ENCODE results near the gene CEP85L. TPM values are rescaled to one million over a fixed set of nuclear protein-coding genes. Genes with fewer than 3 reads are reported as not detected.
A peak's percentile ranks its signal among the peaks of the same experiment; 100 is the strongest.

Gene CEP85L
- total and polyA plus RNA-seq, 2 of the 13 experiments (the other 11 are each of a cell fraction or from before 2014, with no cell fraction given), result 0.44 to 1.7 TPM

DNA sequence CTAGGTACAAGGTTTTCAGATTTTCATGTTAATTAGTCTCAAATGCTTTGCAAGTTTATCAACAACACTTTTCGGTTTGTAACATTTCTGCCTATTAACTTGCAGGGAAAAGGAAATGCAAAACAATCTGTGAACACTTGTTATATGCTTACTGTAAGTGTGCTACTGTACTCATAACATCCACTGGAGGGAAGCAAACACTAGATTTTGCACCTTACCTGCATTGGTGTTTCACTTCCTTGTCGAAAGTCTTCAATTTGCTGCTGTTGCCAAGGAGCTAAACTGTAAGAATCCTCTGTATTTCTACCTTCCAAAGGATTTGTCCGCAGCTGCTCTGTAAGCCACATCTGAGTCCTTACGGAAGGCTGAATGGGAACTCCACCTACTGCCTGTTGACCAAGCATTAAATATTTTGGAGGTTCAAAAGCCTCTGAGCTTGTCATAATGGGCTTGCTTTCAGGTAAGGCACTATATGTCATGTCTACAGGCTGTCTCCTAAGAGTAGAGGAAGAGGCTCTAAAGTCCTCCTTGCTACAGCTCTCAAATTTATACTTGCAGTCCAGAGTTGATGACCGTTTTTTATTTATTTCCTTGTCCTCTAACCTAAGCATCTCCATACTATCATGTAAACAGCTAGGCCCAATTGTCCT is 86.0 kb downstream of the CEP85L start (continued):
- TF ChIP-seq, protein P1, sequence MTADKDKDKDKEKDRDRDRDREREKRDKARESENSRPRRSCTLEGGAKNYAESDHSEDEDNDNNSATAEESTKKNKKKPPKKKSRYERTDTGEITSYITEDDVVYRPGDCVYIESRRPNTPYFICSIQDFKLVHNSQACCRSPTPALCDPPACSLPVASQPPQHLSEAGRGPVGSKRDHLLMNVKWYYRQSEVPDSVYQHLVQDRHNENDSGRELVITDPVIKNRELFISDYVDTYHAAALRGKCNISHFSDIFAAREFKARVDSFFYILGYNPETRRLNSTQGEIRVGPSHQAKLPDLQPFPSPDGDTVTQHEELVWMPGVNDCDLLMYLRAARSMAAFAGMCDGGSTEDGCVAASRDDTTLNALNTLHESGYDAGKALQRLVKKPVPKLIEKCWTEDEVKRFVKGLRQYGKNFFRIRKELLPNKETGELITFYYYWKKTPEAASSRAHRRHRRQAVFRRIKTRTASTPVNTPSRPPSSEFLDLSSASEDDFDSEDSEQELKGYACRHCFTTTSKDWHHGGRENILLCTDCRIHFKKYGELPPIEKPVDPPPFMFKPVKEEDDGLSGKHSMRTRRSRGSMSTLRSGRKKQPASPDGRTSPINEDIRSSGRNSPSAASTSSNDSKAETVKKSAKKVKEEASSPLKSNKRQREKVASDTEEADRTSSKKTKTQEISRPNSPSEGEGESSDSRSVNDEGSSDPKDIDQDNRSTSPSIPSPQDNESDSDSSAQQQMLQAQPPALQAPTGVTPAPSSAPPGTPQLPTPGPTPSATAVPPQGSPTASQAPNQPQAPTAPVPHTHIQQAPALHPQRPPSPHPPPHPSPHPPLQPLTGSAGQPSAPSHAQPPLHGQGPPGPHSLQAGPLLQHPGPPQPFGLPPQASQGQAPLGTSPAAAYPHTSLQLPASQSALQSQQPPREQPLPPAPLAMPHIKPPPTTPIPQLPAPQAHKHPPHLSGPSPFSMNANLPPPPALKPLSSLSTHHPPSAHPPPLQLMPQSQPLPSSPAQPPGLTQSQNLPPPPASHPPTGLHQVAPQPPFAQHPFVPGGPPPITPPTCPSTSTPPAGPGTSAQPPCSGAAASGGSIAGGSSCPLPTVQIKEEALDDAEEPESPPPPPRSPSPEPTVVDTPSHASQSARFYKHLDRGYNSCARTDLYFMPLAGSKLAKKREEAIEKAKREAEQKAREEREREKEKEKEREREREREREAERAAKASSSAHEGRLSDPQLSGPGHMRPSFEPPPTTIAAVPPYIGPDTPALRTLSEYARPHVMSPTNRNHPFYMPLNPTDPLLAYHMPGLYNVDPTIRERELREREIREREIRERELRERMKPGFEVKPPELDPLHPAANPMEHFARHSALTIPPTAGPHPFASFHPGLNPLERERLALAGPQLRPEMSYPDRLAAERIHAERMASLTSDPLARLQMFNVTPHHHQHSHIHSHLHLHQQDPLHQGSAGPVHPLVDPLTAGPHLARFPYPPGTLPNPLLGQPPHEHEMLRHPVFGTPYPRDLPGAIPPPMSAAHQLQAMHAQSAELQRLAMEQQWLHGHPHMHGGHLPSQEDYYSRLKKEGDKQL (CRISPR knock-in tag; IDR thresholded peaks at IDR 0.05; ENCODE audit: low read depth), result no peak
- TF ChIP-seq, protein P2, sequence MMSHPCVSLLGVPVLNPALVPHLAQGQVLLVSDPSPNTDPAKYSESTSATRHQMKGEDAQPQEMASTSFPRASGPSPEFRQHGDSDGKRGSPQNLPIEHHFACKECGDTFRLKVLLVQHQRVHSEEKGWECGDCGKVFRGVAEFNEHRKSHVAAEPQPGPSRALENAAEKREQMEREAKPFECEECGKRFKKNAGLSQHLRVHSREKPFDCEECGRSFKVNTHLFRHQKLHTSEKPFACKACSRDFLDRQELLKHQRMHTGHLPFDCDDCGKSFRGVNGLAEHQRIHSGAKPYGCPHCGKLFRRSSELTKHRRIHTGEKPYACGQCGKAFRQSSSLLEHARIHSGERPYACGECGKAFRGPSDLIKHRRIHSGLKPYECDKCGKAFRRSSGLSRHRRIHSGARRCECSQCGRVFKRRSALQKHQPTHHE (CRISPR knock-in tag; IDR thresholded peaks at IDR 0.05; ENCODE audit: borderline replicate concordance), result no peak
- TF ChIP-seq PCBP2 (optimal IDR thresholded peaks at IDR 0.05; ENCODE audit: low read depth, low read length, poor library complexity, severe bottlenecking), result no peak
- TF ChIP-seq ATF2 (CRISPR knock-in tag; IDR thresholded peaks at IDR 0.05), result no peak
- TF ChIP-seq HHEX (CRISPR knock-in tag; IDR thresholded peaks at IDR 0.05), result no peak
- TF ChIP-seq TARDBP (CRISPR knock-in tag; IDR thresholded peaks at IDR 0.05), result no peak
- TF ChIP-seq ZNF124 (CRISPR knock-in tag; IDR thresholded peaks at IDR 0.05), result no peak
- no peak for TF ChIP-seq RXRB (CRISPR knock-in tag; IDR thresholded peaks at IDR 0.05; ENCODE audit: borderline replicate concordance)
- TF ChIP-seq SRY (CRISPR knock-in tag; IDR thresholded peaks at IDR 0.05), result no peak
- TF ChIP-seq BRCA1 (CRISPR knock-in tag; IDR thresholded peaks at IDR 0.05), result no peak
- peak; percentile 84 for TF ChIP-seq ELF3 (CRISPR knock-in tag; IDR thresholded peaks at IDR 0.05)
- TF ChIP-seq KLF9 (CRISPR knock-in tag; IDR thresholded peaks at IDR 0.05; ENCODE audit: low read depth), result no peak
- peak; percentile 52; the same call in 1 of the 2 replicates for TF ChIP-seq SMC3 (IDR thresholded peaks at IDR 0.05; ENCODE audit: low read length)

Data from HepG2 (cell line).